Head of caudate nucleus (tissue), 42 donors: ENCODE measurements around the gene MYBBP1A.
"Not testable (repeated sequence)": the region's sequence is repeated elsewhere in the genome, so short reads cannot be mapped to it uniquely, and the experiment has no call there.

Source experiments
- DNase-seq, 42 donors: peaks; one replicate each; pipeline versions ENCODE4 v3.0.0 to v3.0.0-alpha.2; 2020 to 2021; ENCODE audit warnings: mixed read lengths in 7 of 42
- intact Hi-C: fragments of 100-400 bp; cut with DNase I; formaldehyde crosslinking; loops from one replicate; pipeline ENCODE4 v1.15.0; 2022

Gene MYBBP1A, protein sequence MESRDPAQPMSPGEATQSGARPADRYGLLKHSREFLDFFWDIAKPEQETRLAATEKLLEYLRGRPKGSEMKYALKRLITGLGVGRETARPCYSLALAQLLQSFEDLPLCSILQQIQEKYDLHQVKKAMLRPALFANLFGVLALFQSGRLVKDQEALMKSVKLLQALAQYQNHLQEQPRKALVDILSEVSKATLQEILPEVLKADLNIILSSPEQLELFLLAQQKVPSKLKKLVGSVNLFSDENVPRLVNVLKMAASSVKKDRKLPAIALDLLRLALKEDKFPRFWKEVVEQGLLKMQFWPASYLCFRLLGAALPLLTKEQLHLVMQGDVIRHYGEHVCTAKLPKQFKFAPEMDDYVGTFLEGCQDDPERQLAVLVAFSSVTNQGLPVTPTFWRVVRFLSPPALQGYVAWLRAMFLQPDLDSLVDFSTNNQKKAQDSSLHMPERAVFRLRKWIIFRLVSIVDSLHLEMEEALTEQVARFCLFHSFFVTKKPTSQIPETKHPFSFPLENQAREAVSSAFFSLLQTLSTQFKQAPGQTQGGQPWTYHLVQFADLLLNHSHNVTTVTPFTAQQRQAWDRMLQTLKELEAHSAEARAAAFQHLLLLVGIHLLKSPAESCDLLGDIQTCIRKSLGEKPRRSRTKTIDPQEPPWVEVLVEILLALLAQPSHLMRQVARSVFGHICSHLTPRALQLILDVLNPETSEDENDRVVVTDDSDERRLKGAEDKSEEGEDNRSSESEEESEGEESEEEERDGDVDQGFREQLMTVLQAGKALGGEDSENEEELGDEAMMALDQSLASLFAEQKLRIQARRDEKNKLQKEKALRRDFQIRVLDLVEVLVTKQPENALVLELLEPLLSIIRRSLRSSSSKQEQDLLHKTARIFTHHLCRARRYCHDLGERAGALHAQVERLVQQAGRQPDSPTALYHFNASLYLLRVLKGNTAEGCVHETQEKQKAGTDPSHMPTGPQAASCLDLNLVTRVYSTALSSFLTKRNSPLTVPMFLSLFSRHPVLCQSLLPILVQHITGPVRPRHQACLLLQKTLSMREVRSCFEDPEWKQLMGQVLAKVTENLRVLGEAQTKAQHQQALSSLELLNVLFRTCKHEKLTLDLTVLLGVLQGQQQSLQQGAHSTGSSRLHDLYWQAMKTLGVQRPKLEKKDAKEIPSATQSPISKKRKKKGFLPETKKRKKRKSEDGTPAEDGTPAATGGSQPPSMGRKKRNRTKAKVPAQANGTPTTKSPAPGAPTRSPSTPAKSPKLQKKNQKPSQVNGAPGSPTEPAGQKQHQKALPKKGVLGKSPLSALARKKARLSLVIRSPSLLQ (N-terminal part only)

DNA sequence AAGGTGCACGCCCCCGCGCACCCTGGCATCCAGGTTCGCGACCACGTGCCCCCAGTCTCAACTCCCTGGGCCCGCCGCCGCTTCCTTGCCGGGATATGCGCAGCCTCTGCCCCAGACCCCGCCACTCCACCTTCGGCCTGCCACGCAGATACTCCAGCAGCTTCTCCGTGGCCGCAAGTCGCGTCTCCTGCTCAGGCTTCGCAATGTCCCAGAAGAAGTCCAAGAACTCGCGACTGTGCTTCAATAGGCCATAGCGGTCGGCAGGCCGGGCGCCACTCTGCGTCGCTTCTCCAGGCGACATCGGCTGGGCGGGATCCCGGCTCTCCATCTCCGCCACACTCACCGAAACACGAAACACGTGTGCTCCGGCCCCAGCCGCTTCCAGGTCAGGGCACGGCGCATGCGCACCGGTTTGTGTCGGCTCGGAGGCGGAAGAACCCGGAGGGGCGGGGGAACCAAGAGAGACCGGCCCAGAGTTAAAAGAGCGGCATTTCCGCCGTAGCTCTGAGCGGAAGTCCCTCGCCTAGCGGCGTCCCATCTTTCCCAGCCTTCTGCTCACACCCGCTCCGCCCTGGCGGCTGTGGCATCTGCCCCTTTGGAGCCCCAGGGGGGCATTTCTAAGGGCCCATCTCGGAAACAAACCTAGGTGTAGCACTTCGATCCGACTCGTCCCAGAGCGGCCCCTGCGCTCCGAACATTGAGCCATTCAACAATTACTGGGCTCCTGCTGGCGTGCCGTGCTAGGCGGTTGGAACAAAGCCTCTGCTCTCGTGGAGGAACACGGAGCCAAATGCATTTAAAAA is at the start of gene MYBBP1A:
TSS of gene MYBBP1A (minus strand) at position 388 of the 803 bp plus-strand sequence. CDS start at position 328, 60 bp downstream.
- peak; percentile 91 to 99 (median 97) for DNase-seq
- intact Hi-C loops = loop anchor here (5.0 kb wide), 1 partner anchor 138 kb away; no protein-coding TSS in a partner anchor

DNA sequence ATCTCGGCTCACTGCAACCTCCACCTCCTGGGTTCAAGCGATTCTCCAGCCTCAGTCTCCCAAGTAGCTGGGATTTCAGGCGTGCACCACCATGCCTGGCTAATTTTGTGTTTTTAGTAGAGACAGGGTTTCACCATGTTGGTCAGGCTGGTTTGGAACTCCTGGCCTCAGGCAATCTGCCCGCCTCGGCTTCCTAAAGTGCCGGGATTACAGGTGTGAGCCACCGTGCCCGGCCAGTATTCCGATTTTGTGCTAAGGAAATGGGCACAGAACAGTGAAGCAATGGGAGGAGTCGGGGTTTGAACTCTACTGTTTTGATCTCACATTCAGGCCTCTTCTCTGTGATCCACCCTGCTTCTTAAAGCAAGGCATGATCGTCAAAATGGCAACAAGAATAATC is 49.6 kb upstream of the MYBBP1A start:
- DNase-seq, intact Hi-C loops: not testable (repeated sequence)

DNA sequence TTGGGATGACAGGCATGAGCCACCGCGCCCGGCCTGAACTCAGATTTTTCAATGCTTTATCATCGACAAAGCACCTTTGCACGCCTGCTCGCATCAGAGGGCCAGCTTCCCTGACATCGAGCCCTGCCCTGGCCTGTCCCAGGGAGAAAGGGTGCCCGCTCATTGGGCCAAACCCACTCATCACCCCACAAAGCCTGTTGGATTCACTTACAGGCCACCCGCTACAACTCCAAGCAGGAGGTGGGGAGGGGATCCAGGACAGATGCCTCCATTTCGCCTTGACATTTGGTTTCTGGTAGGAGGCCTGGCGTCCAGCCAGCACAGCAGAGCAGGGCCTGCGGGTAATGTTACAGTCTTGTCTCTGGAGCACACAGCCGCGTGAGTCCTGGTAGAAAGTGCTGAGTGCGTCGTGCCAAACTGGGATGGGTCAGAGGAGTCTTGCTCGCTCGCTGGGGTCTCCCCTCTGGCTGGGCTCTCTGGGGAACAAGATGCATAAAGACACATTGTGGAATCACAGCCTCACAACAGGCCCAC is 49.0 kb upstream of the MYBBP1A start:
- intact Hi-C loops = no loop called here
- no peak for DNase-seq

DNA sequence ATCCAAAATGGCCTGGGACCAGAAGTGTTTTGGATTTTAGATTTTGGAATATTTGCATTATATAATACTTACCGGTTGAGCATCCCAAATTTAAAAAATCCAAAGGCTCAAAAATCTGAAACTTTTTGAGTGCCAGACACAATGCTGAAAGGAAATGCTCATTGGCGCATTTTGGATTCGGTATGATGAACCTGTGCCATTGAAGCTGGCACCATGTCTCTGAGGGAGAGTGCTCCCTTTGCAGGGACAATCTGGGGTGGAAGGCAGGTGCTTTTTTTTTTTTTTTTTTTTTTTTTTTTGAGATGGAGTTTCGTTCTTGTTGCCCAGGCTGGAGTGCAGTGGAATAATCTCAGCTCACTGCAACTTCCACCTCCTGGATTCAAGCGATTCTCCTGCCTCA is 46.9 kb upstream of the MYBBP1A start:
- no peak for DNase-seq
- intact Hi-C loops = no loop called here

DNA sequence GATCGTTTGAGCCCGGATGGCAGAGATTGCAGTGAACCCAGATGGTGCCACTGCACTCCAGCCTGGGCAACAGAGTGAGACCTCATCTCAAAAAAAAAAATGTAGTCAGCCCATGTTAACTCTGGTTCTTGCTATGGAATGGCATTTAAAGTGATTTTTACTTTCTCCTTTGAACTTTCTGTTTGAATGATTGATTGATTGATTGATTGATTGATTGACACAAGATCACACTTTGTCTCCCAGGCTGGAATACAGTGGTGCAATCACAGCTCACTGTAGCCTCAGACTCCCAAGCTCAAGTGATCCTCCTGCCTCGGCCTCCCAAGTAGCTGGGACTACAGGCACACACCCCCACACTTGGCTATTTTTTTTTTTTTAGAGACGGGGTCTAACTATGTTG is 46.1 kb upstream of the MYBBP1A start:
- no peak for DNase-seq
- intact Hi-C loops = no loop called here

DNA sequence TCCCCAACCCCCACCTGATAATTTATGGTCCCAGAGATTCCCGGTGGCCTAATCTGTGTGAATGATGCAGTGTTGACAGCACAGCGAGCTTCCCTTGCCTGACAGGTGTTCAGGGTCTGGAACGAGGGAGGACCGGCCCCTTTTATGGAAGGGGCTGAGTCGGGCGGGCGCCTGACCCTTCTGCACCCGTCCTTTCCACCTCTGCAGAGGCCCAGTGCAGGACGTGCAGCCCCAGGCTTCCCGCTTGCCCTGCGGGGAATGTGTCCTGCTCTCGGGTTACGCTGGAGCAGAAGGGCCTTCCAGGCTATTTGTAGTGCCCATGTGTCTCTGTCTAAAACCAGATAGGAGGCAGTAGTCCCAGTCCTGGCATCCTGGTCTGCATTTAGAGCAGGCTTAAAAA is 45.4 kb upstream of the MYBBP1A start:
- no peak for DNase-seq
- intact Hi-C loops = no loop called here

DNA sequence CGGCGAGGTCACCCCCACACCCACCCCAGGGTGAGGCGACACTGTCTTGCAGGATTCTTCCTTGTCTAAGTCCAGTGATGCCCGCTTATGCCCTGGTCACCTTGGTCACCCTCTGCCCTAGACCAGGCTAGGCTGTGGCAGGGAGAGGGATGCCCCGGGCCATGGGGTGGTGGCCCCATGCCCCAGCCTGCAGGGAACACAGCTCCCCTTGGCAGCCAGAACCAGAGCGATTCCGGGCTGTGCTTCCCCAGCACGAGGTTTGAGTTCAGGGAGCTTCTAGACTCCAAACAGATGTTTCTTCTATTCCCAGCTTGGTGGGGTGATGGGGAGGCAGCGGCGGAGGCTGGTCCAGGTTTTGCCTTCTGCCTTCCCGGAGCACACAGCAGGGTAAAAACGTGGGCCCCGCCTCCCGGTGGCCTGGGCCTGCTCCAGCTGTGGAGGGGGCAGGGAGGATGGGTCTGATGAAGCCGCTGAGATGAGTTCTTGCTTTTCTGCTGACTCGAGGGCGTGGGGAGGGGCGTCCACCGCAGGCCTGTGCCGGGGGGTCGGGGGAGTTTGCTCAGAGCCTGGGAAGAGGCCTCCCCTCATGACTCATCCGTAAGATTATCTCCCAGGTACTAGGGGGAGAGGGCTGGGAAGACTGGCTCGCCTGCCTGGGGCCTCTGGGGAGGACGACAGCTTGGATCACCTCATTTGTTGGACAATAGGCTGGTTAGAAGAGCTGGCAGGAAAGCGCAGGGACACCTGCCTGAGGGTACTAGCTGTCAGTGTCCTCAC is 44.5 kb upstream of the MYBBP1A start:
- intact Hi-C loops = no loop called here
- DNase-seq = no peak

DNA sequence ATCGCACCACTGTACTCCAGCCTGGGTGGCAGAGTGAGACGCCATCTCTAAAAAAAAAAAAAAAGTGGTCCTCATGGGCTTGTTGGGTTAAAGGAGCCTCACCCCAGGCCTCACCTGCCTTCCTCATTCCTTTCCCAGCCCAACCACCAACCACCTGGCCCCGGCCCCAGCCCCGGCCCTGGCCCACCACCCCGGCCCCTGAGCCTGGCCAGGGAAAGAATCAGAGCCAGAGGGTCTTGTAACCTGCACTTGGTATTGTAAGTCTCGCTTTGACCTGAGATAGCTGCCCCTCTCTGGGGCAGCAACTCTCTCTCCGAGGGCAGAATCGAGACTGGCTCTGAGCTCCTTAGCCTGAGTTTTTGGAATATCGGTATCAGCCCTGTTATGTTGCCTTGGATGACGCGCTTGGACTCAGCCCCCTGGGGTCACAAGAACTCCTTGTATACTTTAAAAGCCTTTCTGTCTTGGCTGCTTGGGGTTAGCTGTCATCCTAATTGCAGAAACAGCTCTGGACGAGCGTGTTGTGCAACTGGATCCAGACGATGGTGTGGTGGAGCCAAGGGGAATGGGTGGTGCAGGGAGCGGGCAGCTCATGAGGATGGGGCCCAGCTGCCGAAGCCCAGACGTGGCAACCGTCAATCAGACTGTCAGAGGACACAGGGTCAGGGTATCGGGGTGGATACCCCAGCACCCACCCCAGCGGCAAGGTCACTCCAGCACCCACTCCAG is 43.8 kb upstream of the MYBBP1A start:
- intact Hi-C loops = no loop called here
- DNase-seq = no peak

DNA sequence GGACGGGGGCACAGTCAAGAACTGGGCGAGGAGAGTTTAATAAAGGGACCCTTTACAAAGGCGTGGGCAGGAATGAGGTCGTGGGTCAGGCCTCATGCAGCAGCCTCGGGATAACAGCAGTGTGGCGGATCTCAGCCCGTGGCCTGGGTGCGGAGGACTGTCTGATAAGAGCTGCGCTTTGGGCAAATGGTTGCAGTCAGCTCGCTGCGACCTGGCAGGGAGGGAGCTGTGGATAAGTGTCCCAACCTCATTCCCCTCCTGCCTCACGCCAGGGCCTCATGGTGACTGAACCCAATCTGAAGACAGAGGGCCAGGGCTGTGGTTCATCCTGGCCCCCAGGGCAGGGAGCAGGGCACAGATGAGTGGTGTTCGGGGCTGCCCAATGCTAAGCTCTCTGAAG is 42.8 kb upstream of the MYBBP1A start:
- intact Hi-C loops = no loop called here

DNA sequence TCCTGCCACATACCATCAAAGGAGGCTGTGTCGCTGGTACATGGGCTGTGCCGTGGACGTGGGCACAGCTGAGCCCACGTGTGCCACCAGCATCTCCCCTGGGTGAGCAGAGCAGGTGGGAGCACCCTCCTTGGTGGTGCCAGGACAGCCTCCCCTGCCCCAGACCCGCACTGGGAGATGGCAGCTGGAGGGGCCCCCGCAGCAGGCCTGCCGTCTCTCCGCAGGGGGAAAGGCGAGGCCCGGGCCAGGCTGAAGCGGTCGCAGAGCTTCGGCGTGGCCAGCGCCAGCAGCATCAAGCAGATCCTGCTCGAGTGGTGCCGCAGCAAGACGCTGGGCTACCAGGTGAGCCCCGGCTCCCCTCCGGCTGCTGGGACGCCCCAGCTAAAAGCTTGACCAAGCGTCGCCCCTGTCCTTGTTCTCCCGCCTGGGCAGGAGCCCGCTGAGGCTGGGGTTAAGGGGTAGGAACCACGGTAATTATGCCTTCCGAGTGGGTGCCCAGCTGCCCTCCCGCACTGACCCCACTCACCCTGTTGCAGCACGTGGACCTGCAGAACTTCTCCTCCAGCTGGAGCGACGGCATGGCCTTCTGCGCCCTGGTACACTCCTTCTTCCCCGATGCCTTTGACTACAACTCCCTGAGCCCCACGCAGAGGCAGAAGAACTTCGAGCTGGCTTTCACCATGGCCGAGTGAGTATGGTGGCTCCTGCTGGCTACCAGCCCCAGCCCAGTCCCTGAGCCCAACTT is 41.6 kb upstream of the MYBBP1A start:
- DNase-seq = no peak
- intact Hi-C loops = no loop called here

More for the DNA sequence above, 42.8 kb upstream of the MYBBP1A start:
- DNase-seq = no peak

DNA sequence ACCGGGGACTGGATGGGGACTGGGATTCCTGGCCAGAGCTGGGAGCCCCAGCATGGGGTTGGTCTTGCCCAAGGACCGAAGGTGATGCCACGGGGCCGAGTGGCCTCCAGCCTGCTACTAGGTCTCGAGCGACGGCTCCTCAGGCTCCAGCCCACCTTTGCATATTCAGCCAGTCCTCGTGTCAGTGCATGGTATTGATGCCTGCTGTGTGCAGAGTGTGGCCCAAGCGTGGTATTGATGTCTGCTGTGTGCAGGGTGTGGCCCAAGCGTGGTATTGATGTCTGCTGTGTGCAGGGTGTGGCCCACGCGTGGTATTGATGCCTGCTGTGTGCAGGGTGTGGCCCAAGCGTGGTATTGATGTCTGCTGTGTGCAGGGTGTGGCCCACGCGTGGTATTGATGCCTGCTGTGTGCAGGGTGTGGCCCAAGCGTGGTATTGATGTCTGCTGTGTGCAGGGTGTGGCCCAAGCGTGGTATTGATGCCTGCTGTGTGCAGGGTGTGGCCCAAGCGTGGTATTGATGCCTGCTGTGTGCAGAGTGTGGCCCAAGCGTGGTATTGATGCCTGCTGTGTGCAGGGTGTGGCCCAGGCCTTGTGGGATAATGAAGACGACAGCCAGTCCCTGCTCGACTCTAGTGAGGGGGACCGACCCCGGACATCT is 40.6 kb upstream of the MYBBP1A start:
- intact Hi-C loops, DNase-seq: not testable (repeated sequence)

DNA sequence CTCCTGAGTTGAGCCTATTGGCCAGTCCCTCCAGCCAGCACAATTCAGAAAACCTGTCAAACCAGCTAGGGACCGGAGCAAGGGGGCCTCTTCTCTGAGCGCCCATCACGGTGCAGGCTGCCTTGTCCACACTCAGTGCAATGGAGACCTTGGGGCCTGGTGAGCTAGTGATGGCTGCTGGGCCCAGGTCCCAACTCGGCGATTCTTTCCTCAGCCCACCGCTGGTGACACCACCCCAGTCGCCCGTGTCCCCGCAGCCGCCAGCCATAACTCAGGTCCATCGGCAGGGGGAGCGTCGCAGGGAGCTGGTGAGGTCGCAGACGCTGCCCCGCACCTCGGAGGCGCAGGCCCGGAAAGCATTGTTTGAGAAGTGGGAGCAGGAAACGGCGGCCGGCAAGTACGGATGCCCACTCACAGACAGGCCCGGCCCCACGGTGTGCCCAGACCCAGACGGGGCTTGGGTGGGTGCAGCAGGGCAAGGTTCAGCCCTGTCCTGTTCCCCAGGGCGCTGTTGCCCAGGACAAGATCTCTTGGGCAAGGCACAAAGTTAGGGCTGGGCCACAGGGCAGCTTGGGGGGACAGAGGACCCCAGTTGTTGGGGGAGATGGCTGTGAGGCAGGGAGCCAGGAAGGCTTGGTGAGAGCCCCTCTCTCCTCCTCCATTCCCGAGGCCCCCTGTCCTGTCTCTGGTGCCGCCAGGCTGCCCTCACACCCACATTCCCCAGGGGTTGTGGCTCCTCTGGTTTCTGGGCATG is 39.9 kb upstream of the MYBBP1A start:
- intact Hi-C loops = no loop called here
- DNase-seq = peak in 28 of 42 donors; percentile 8 to 60 (median 24)

DNA sequence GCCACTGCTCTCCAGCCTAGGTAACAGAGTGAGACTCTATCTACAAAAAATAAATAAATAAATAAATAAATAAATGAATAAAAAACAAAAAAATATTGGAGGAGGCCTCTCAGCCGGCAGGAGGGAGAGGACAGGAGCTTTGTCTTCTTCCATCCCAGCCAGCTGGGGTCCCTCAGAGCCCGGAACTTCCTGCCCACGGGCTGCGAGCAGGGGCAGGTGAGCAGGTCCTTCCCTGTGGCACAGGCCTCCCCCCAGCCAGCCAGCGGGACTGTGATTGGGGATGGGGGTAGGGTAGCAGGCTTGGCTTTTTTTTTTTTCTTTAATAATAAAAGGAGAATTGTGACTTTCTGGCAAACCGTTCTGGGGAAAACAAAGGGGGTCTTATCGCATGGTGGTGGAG is 39.2 kb upstream of the MYBBP1A start:
- intact Hi-C loops = no loop called here
- no peak for DNase-seq

DNA sequence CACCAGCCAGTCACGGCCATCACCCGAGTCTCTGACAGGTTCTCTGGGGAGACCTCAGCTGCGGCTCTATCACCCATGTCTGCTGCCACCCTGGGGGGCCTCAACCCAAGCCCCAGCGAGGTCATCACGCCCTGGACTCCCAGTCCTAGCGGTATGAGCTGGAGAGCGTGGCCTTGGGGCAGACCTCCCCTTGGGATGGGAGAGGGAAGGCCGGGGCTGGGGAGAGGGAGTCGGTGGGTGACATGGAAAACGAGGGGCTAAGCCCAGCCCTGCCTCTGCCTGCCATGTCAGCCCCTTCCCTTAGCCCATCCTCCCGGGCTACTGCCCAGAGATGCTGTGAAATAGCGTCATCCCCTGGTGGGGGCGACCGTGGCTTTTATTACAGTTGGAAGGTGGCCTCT is 37.8 kb upstream of the MYBBP1A start:
- intact Hi-C loops = no loop called here
- DNase-seq = no peak
